NCI-H146 treated with DMSO at 0.1 percent for 48 hours (cell line): Measurements from ENCODE around the gene WDR27.
"Not testable (repeated sequence)": the region's sequence is repeated elsewhere in the genome, so short reads cannot be mapped to it uniquely, and the experiment has no call there.

Experiments
- DNase-seq: peaks from one replicate; lab custom pipeline; 2025; ENCODE audit not compliant: unreplicated experiment; lab: John Stamatoyannopoulos, UW

Gene WDR27

GRCh38 chr6:169452117-169452868 lies 249.5 kb downstream of the WDR27 start:
- peak; percentile 56 for DNase-seq

DNA sequence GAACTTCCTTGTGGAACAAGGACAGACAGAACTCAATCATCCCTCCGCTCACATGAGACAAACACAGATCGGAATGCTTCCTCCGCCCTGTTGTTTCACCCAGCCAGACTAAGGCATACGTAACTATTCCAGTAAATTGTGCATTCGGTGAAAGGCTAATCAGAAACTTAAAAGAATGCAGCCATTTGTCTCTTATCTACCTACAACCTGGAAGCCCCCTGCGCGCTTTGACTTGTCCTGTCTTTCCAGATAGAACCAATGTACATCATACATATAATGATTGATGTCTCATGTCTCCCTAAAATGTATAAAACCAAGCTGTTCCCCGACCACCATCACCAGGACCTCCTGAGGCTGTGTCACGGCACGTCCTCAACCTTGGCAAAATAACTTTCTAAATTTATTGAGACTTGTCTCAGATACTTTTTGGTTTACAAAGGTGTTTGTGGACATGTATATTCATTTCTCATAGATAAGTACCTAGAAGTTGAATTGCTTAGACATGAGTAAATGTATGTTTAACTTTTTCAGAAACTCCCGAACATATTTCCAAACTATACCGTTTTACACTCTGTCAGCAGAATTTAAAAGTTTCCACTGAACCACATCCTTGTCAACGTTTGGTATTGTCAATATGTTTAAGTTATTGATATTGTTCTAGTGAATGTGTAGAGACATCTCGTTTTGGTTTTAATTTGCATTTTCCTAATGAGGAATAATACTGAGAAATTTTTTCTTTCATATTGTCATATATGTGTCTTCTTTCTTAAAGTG lies 250.6 kb downstream of the WDR27 start:
- DNase-seq, result no peak

GRCh38 chr6:169450097-169450496 lies 251.7 kb downstream of the WDR27 start:
- DNase-seq, result peak; percentile 79

GRCh38 chr6:169449221-169449620 lies 252.6 kb downstream of the WDR27 start:
- DNase-seq, result no peak

GRCh38 chr6:169445661-169446581 lies 255.9 kb downstream of the WDR27 start:
- peak; percentile 93 for DNase-seq

DNA sequence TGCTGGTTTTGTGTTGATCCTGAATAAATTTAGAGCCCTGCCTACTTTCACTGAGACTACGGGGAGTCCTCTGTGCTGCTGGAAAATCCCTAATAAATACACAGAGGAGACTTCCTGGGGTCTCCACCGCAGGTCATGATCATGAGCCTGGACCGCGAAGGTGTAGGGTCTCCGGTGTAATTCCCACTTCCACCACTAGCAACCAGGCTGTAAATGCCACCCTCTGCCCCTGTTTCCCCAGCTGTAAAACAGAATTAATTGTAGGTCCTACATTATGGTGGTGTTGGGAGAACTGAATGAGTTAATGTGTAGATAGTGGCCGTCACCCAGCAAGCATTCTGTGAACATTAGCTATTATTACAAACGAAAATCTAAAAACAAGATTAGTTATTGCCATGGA lies 256.6 kb downstream of the WDR27 start:
- no peak for DNase-seq

DNA sequence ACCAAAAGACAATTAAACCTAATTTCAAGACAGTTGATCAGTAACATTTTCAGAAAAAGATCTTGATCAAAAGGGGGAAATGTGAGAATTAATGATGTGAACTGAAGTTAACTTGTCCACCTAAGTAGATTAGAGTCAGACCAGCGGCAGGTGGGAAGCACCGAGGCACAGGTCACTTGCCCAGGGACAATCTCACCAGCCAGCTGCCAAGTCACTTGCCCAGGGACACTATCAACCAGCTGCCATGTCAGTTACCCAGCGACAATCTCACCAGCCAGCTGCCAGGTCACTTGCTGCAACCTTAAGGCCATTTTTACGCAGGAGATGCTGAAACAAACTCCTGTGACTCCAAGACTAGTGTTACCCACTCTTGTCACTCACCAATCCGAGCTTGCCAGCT lies 260.5 kb downstream of the WDR27 start:
- no peak for DNase-seq

DNA sequence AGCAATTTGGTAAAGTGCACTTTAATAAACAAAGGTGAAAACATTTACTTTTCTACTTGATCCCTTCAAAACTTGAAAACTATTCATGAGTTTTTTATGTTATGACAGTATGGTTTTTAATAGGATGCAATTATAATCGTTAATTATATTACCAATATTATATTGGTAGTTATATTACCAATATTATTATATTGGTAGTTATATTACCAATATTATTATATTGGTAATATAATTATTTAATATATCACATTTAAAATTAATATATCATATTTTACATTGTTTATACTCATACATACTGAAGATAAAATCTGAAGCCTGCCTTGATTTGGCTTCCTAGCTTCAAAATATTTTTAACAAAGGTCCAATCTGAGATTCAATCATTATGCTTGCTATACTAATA lies 262.1 kb downstream of the WDR27 start:
- no peak for DNase-seq

DNA sequence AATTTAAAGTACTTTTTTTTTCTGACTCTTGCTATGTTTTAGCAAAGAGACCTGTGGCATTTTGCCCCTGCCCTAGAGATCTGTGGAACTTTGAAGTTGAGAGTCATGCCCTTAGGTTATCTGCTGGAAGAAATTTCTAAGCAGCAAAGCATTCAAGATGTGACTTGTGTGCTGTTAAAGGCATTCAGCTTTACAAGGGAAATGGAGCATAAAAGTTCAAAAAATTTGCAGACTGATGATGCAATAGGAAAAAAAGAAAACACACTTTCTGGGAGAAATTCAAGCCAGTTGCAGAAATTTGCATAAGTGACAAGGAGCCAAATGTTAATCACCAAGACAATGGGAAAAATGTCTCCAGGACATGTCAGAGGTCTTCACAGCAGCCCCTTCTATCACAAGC lies 267.3 kb downstream of the WDR27 start:
- DNase-seq, result not testable (repeated sequence)

DNA sequence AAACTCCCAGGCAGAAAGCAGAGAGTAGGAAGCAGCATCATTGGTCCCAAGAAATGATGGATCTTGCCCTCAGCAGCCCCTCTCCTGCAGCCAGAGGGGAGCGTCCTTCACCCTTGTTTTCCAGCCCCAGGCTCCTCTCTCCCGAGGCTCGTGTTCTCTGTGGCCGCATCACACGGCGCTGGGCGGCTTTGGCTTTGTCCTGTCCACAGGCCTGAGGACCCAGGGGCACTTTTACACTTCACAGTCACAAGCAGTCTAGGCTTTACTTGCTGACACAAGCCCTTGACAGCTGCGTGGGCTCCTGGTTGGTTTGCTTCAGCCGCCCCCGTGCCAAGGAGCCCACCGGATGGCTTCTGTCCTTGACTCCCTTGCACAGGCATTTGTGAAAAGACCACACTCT lies 272.8 kb downstream of the WDR27 start:
- no peak for DNase-seq

- DNase-seq, result peak; percentile 29
These were observed 273.3 kb downstream of the WDR27 start for GRCh38 chr6:169428532-169428931.

DNA sequence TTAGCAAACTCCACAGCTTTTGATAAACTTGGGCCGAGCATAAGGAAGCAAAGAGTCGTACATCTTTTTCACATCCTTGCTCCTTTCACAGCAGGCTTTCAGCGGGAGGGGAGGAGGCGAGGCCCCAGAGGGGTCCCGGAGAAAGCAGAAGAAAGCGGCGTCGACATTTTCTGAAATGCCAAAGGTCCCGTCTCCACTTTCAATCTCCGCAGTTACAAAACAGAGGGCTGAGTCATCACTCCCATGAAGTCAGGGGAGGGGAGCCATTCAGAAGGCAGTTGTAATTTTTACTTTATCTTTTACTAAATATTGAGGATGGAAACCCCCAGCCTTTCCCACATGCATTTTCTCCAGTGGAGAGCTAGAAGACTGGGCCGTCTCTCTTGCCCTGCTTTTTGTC lies 274.0 kb downstream of the WDR27 start:
- no peak for DNase-seq

DNA sequence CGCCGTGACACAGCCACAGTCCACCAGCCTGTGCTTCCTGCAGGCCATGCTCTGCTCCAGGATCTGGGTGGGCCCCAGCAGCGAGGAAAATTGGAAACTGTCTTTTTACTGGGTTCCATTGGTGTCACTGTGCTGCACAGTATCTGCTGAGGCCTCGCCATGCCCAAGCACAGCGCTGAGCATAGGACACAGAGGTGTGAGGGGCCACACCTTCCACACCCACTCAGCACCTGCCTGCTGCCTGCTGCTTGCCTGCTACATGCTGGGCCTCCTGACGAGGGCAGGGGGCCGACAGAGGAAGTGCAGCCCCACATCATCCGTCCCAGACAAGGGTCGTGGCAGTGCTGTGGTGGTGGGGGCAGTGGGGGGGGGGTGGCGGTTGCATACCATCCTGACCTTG lies 275.2 kb downstream of the WDR27 start:
- peak; percentile 59 for DNase-seq

- no peak for DNase-seq
These were observed 276.0 kb downstream of the WDR27 start for GRCh38 chr6:169425628-169426370.

DNA sequence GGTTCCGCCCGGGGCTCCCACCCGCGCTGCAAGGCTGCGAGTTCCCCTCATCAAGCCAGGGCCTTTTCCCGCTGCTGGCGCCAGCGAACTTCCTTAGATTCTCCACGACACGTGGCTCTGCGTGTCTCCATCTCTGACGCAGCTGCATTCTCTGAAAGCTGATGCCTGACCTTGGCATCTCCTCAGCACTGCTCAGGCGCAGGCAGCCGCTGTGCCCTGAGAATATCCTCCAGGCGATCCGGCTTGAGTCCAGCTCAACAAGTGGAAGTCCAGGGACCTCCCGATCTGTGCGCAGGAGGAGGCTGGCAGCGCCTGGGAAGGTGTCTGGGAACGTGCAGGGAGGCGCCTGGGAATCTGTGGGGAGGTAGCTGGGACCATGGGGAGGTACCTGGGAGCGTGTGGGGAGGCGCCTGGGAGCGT lies 277.0 kb downstream of the WDR27 start:
- no peak for DNase-seq

- no peak for DNase-seq
These were observed 277.6 kb downstream of the WDR27 start for GRCh38 chr6:169424149-169424804.

DNA sequence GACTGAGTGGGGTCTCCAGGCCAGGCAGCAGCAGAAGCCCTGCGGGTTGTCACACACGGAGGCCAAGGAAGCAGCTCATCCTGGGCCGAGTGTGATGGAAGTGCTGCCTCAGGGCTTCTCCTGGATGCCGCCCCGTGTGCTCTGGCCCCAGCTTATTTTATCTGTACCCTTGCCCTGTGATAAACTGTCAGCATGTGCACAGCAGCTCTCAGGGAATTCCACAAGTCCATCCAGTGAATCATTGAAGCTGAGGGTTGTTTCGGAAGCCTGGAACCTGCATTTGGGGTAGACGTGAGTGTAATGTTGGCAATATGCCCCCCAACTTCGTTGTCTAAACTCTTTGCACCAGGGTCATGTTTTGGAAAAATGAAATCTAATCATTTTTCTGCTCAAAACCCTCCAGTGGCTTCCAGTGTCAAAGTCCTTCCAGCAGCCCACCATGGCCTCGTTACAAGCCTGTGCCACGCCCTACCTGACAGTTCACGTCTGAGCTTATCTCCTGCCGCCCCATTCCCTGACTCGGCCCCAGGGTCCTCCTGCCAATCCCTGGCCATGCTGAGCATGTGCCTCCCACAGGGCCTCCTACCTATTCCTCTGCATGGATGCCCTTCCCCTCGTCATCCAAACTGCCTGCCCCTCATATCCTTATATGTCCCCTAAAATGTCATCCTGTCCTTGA lies 280.1 kb downstream of the WDR27 start:
- DNase-seq, result no peak

GRCh38 chr6:169420912-169421543 lies 280.8 kb downstream of the WDR27 start:
- no peak for DNase-seq

DNA sequence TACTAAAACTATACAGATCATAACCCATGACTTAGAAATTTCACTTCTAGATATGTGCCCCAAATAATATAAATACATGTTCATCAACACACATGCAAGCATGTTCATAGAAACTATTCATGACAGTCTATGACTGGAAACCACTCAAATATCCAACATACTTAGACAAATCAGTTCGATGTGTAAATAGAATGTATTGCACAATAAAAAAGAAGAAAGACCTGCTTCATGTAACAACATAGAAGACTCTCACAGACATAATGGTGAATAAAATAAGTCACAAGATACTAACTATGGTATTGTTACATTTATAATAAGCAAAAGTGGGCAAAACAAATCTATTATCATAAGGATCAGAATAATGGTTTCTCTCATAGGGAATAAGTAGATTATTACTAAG lies 284.7 kb downstream of the WDR27 start:
- DNase-seq, result no peak
